A673 (cell line): ENCODE measurements around the gene CREB5.

Experiments used
- CTCF ChIP-seq: fragments of 300-800, 200-600 bp; sonication (generic); conservative IDR thresholded peaks from 2 replicates; pipeline ENCODE4 v1.5.1; 2017; ENCODE audit warnings: low read depth, mild to moderate bottlenecking, antibody characterized with exemption, low read length, moderate library complexity, mixed read lengths
- EZH2 ChIP-seq: fragments of 200-600 bp; sonication (generic); IDR thresholded peaks from 2 replicates; pipeline ENCODE4 v1.6.1; 2017; ENCODE audit warnings: borderline replicate concordance, low read depth, mild to moderate bottlenecking, mixed read lengths, antibody characterized with exemption, low read length; ENCODE audit not compliant: poor library complexity, severe bottlenecking

GRCh38 chr7:28806841-28807240, 394.5 kb downstream of the CREB5 start:
- TF ChIP-seq CTCF: no peak
- TF ChIP-seq EZH2: no peak
